ENCODE data around the gene RFX2.

The RFX2 gene

DNA sequence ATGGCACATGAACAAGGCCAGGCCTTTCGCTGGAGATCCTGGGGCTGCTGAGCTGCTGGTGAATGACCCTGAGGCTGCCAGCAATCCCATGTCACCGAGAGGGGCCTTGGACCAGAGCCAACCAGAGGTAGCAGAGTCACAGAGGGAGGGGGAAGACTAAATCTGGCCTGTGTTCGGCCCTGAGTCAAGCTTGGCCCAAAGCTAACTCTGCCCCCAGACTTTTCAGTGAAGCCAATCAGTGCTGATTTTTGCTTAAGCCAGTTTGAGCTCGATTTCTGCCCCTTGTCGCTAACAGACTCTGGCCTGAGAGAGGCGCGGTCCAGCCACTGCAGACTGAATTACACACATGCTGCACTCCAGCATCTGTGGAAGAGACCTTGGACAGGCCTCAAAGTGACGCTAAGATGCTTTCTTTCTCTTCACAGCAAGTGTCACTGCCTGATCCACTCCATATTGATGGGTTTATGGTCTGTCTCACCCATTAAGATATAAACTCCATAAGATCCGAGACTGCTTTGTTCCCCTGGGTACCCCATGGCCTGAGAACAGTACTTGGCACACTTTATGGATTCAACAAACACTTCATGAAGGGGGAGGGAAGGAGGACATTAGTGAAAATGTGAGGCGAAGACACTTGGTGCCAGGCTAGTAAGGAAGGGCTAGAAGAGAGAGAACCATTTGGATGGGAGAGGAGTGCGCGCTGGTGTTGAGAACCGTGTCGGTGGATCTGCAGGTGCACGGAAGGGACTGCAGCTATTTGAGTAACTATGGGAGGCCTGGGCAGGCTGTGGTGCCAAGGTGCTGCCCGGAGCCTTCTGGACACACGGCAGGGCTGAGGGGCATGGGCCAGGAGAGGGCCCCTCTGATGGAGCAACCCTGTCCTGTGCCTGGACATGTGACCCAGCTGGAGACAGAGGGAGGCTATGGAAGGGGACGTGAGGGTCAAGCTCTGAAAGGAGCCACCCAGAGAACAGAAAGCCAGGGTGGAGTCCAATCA lies 150.0 kb downstream of the RFX2 start:
- Histone ChIP-seq H3K9ac (ENCODE audit: low read length) (no peak overlapping the region), H3K4me1 (ENCODE audit: insufficient read depth, low read length) (peaks cover 70% of the 10 kb centered on the region), H3K9me3 (ENCODE audit: low read length) (no peaks in the 10 kb centered on the region), H3K27ac (ENCODE audit: low read depth, low read length) (peak overlapping the region; percentile 27), H3K4me3 (ENCODE audit: low read depth in 1 of 2, low read length in 2 of 2) (peak overlapping the region in 1 of 2 donors; percentile 20), H3K27me3 (ENCODE audit: control insufficient read depth in 1 of 2, insufficient read depth in 2 of 2, low read length in 2 of 2) (no peaks in the 10 kb centered on the region), H3K36me3 (ENCODE audit: insufficient read depth, low read length) (no peaks in the 10 kb centered on the region)

DNA sequence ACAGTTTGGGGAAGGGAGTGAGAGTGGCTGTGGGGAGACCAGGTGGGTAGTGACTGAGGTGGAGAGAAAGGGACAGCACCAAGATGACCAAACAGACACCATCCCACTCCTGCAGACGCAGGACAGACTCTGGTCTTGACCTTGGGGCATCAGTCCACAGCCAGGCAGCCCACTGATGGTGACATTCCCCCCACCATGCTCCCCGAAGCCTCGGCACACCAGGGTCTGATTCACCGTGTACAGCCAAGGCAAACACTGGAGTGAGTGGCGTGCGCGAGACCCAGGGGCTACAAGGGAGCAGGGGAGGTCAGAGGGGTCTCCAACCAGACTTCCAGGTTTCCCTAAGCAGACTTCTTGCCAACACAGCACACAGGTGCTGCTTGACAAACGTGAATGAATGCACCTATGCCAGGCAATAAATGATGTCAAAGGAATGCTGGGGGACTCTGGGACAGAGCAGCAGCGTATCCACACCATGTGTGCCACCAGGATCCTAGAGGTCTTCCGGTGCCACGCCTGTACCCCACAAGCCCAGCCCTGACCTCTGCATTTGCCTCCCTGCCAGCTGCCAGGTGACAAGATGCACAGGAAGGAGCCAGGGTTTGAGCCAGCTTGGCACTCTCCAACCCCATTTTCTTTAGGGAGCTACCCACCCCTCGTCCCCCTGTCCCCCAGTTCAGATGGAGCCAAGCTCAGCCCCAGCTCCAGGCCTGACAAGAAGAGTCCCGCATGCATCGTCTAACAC lies 150.9 kb downstream of the RFX2 start:
- Histone ChIP-seq H3K27ac (ENCODE audit: low read depth, low read length) (peak overlapping the region; percentile 27), H3K27me3 (ENCODE audit: control insufficient read depth in 1 of 2, insufficient read depth in 2 of 2, low read length in 2 of 2) (no peaks in the 10 kb centered on the region), H3K36me3 (ENCODE audit: insufficient read depth, low read length) (no peaks in the 10 kb centered on the region), H3K9me3 (ENCODE audit: low read length) (no peaks in the 10 kb centered on the region), H3K4me1 (ENCODE audit: insufficient read depth, low read length) (peaks cover 72% of the 10 kb centered on the region), H3K4me3 (ENCODE audit: low read depth in 1 of 2, low read length in 2 of 2) (no peak overlapping the region), H3K9ac (ENCODE audit: low read length) (no peak overlapping the region)

DNA sequence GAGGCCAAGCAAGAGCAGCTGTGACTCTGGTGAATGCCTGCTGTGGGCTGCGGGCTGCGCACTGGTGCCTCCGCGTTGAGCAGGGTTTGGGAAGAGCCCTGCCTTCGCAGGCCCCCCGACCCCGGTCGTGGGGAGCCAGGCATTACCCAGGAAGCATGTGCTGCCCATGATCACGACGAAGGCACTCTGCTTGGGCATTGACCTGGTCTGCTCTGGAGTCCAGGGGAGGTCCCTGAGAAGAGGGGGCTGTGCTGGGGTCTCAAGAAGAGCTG lies 151.5 kb downstream of the RFX2 start:
- H3K9ac ChIP-seq (ENCODE audit: low read length) = no peak overlapping the region
- no peaks in the 10 kb centered on the region for H3K27me3 ChIP-seq (ENCODE audit: control insufficient read depth in 1 of 2, insufficient read depth in 2 of 2, low read length in 2 of 2)
- H3K27ac ChIP-seq (ENCODE audit: low read depth, low read length) = no peak overlapping the region
- no peak overlapping the region for H3K4me3 ChIP-seq (ENCODE audit: low read depth in 1 of 2, low read length in 2 of 2)
- H3K9me3 ChIP-seq (ENCODE audit: low read length) = no peaks in the 10 kb centered on the region
- H3K36me3 ChIP-seq (ENCODE audit: insufficient read depth, low read length) = no peaks in the 10 kb centered on the region
- peaks cover 72% of the 10 kb centered on the region for H3K4me1 ChIP-seq (ENCODE audit: insufficient read depth, low read length)

DNA sequence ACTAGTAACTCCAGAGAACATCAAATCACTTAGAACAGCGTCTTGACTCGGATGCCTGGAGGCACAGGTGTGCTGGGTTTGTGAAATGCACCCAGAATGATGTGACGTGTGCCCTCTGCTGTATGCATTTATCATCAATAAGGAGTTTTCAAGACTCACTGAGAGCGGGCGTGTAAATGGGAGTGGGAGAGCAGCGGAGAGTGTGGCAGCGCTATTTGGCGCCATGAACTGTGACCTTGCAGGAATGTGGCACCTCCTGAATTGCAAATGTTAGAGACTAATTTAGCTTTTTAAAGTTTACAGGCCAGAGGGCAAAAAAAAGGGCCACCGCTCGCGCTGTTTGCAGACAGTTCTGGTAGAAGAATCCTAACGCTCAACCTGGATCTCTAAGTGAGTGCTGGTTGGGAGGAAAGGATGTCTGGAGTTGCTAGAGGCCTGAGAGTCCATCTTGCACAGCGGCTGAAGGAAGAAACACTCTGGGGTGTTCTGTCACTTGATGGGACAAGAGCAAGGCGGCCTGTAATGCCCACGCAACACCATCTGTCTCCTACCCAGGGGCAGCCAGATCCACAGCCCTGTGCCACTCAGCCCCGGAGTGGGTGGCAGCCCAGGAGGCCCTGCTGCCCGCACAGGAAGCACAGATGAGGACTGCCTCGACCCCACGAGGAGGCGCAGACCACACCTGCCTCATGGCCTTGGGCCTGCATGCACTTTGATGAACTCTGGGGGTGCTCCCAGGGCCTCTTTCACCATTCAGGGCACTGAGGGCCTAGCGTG lies 152.0 kb downstream of the RFX2 start:
- Histone ChIP-seq H3K9me3 (ENCODE audit: low read length) (no peaks in the 10 kb centered on the region), H3K4me1 (ENCODE audit: insufficient read depth, low read length) (peaks cover 73% of the 10 kb centered on the region), H3K27ac (ENCODE audit: low read depth, low read length) (no peak overlapping the region), H3K9ac (ENCODE audit: low read length) (no peak overlapping the region), H3K27me3 (ENCODE audit: control insufficient read depth in 1 of 2, insufficient read depth in 2 of 2, low read length in 2 of 2) (no peaks in the 10 kb centered on the region), H3K36me3 (ENCODE audit: insufficient read depth, low read length) (no peaks in the 10 kb centered on the region), H3K4me3 (ENCODE audit: low read depth in 1 of 2, low read length in 2 of 2) (no peak overlapping the region)

DNA sequence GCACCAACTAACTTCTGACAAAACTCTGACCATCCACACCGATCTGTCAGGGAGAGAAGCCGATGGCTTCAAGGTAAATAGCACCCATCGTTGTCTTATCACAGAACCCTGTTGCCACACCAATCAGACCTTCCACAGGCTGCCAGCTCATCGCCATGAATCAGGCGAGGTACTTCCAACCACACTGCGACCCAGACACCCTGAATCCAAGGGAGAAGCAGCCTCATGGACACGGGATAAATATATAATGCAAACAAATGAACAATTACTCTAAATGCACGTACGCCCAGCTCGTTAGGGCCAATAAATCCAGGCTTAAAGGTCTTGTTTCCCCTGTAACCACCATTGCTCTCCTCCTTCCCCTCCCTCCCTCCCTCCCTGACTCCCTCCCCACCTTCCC lies 153.1 kb downstream of the RFX2 start:
- Histone ChIP-seq H3K27ac (ENCODE audit: low read depth, low read length) (no peak overlapping the region), H3K9ac (ENCODE audit: low read length) (no peak overlapping the region), H3K4me1 (ENCODE audit: insufficient read depth, low read length) (peaks cover 73% of the 10 kb centered on the region), H3K9me3 (ENCODE audit: low read length) (no peaks in the 10 kb centered on the region), H3K27me3 (ENCODE audit: control insufficient read depth in 1 of 2, insufficient read depth in 2 of 2, low read length in 2 of 2) (no peaks in the 10 kb centered on the region), H3K4me3 (ENCODE audit: low read depth in 1 of 2, low read length in 2 of 2) (no peak overlapping the region), H3K36me3 (ENCODE audit: insufficient read depth, low read length) (no peaks in the 10 kb centered on the region)

DNA sequence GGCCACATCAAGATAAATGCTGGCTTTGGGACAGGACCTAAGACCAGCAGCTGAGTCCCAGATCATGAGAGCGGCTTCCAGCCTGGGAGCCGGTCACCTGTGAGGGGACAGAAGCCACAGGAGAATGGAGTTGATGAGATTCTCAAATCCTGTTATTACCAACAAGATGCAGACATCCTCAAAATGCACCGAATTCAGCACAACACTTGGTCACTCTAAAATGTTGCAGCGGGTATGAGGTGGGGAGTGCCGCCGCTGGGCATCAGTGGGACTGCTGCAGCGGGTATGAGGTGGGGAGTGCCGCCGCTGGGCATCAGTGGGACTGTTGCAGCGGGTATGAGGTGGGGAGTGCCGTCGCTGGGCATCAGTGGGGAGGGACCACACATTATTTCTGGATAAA lies 153.6 kb downstream of the RFX2 start:
- Histone ChIP-seq H3K4me1 (ENCODE audit: insufficient read depth, low read length) (peaks cover 73% of the 10 kb centered on the region), H3K36me3 (ENCODE audit: insufficient read depth, low read length) (no peaks in the 10 kb centered on the region), H3K27me3 (ENCODE audit: control insufficient read depth in 1 of 2, insufficient read depth in 2 of 2, low read length in 2 of 2) (no peaks in the 10 kb centered on the region), H3K9me3 (ENCODE audit: low read length) (no peaks in the 10 kb centered on the region), H3K9ac (ENCODE audit: low read length) (no peak overlapping the region), H3K4me3 (ENCODE audit: low read depth in 1 of 2, low read length in 2 of 2) (no peak overlapping the region), H3K27ac (ENCODE audit: low read depth, low read length) (no peak overlapping the region)

DNA sequence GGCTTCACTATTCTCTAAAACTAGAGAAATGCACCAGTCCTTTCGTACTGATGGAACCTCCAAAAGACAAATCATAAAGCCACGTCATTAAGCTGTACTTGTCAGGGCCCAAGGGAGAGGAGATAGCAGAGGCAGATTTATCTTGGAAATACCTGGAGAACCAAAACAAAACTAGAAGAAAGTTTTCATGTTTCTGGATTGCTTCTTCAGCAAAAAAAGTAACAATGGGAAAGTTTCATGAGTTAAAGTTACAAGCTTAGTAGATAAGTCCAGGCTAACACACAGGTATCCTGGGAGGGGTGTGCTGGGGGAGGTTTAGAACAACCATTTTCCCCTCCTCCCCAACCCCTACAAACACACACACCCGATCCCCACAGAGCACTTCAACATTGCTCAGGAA lies 154.0 kb downstream of the RFX2 start:
- Histone ChIP-seq H3K27ac (ENCODE audit: low read depth, low read length) (no peak overlapping the region), H3K36me3 (ENCODE audit: insufficient read depth, low read length) (no peaks in the 10 kb centered on the region), H3K9ac (ENCODE audit: low read length) (no peak overlapping the region), H3K4me3 (ENCODE audit: low read depth in 1 of 2, low read length in 2 of 2) (no peak overlapping the region), H3K9me3 (ENCODE audit: low read length) (no peaks in the 10 kb centered on the region), H3K4me1 (ENCODE audit: insufficient read depth, low read length) (peaks cover 74% of the 10 kb centered on the region), H3K27me3 (ENCODE audit: control insufficient read depth in 1 of 2, insufficient read depth in 2 of 2, low read length in 2 of 2) (no peaks in the 10 kb centered on the region)

DNA sequence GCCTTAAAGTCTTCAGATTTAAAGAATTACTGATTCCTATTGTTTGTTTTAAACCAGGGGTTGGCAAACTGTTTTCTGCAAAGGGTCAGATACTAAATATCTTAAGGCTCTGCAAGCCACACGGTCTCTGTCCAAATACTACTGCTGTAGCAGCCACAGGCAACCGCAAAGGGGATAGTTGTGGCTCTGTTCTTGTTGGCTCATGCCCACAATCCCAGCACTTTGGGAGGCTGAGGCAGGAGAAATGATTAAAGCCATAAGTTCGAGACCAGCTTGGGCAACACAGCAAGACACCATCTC lies 154.7 kb downstream of the RFX2 start:
- no peaks in the 10 kb centered on the region for H3K36me3 ChIP-seq (ENCODE audit: insufficient read depth, low read length)
- H3K9ac ChIP-seq (ENCODE audit: low read length) = no peak overlapping the region
- H3K4me3 ChIP-seq (ENCODE audit: low read depth in 1 of 2, low read length in 2 of 2) = no peak overlapping the region
- no peaks in the 10 kb centered on the region for H3K27me3 ChIP-seq (ENCODE audit: control insufficient read depth in 1 of 2, insufficient read depth in 2 of 2, low read length in 2 of 2)
- H3K9me3 ChIP-seq (ENCODE audit: low read length) = no peaks in the 10 kb centered on the region
- peak overlapping the region; percentile 94 for H3K27ac ChIP-seq (ENCODE audit: low read depth, low read length)
- peaks cover 76% of the 10 kb centered on the region for H3K4me1 ChIP-seq (ENCODE audit: insufficient read depth, low read length)

DNA sequence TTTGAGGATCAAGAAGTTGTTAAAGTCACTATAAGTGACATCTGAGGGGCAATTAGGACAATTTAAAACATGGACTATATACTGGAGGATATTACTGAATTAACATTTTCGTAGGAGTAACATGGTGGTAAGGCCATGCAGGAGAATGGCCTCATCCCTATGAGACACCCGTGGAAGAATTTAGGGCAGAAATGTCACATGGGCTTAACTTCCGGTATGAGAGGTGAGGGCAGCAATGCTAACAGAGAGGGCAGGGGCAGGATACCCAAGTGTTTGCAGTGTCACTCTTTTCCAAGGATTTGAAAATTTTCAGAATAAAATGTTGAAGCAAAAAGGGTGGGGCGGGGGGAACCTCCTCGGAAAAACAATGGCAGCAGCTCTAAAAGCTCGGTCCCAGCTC lies 156.0 kb downstream of the RFX2 start:
- H3K36me3 ChIP-seq (ENCODE audit: insufficient read depth, low read length) = no peaks in the 10 kb centered on the region
- H3K9me3 ChIP-seq (ENCODE audit: low read length) = no peaks in the 10 kb centered on the region
- H3K4me1 ChIP-seq (ENCODE audit: insufficient read depth, low read length) = peaks cover 76% of the 10 kb centered on the region
- H3K4me3 ChIP-seq (ENCODE audit: low read depth in 1 of 2, low read length in 2 of 2) = peak overlapping the region in 1 of 2 donors; percentile 30
- H3K27me3 ChIP-seq (ENCODE audit: control insufficient read depth in 1 of 2, insufficient read depth in 2 of 2, low read length in 2 of 2) = no peaks in the 10 kb centered on the region
- H3K9ac ChIP-seq (ENCODE audit: low read length) = peak overlapping the region; percentile 6
- H3K27ac ChIP-seq (ENCODE audit: low read depth, low read length) = peak overlapping the region; percentile 94

DNA sequence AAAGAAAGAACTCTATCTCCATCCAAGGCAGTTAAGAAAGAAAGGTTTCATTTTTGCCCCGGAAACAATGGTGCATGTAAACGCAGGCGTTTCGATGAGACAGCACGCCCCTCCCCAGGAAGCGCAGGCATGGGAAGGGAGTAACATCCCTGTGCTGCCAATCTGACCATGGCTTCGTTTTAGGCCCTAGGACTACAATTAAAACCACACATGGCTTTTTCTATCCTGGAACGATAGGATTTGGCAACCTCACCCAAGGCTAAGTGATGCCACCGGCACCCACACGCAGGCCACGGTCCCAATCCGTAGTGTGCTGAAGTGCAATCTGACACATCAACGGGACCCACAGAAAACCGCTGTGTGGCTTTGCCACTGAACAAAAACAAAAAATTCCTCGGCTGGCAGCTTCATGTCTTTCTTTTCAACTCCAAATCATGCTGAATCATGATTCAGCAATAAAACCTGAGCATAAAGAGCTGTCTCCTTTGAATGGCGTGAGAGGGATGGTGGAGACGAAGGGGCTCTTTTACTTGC lies 156.6 kb downstream of the RFX2 start:
- no peaks in the 10 kb centered on the region for H3K36me3 ChIP-seq (ENCODE audit: insufficient read depth, low read length)
- H3K4me1 ChIP-seq (ENCODE audit: insufficient read depth, low read length) = peaks cover 77% of the 10 kb centered on the region
- no peaks in the 10 kb centered on the region for H3K9me3 ChIP-seq (ENCODE audit: low read length)
- peak overlapping the region; percentile 6 for H3K9ac ChIP-seq (ENCODE audit: low read length)
- peak overlapping the region in 1 of 2 donors; percentile 30 for H3K4me3 ChIP-seq (ENCODE audit: low read depth in 1 of 2, low read length in 2 of 2)
- no peaks in the 10 kb centered on the region for H3K27me3 ChIP-seq (ENCODE audit: control insufficient read depth in 1 of 2, insufficient read depth in 2 of 2, low read length in 2 of 2)
- peak overlapping the region; percentile 94 for H3K27ac ChIP-seq (ENCODE audit: low read depth, low read length)

DNA sequence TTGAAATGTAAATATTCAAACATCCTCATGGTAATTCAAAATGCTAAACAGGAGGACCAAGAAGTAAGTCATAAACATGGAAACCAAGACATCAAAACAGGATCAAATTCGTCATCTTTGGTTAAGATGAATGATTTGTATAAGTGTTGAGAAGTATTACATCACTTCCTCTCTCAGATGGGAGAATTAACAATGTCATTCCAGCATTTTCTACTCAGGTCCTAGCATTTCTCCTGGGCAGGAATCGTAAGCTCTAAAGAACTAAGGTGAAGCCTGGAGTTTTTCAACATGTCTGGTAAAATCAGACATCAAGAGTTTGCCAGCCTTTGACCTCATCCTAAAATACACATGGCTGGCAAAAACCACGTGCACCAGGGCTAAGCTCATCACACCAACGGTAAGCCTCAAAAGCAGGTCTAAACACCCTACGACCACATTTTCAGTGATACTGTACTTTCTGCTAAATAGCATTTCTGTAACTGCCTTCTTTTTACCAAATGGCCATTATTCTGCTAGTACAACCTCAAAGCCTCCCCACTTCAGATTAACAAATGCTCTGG lies 157.2 kb downstream of the RFX2 start:
- Histone ChIP-seq H3K4me3 (ENCODE audit: low read depth in 1 of 2, low read length in 2 of 2) (no peak overlapping the region), H3K27me3 (ENCODE audit: control insufficient read depth in 1 of 2, insufficient read depth in 2 of 2, low read length in 2 of 2) (no peaks in the 10 kb centered on the region), H3K4me1 (ENCODE audit: insufficient read depth, low read length) (peaks cover 84% of the 10 kb centered on the region), H3K36me3 (ENCODE audit: insufficient read depth, low read length) (no peaks in the 10 kb centered on the region), H3K27ac (ENCODE audit: low read depth, low read length) (peak overlapping the region; percentile 94), H3K9me3 (ENCODE audit: low read length) (no peaks in the 10 kb centered on the region), H3K9ac (ENCODE audit: low read length) (peak overlapping the region; percentile 6)

Data from muscle layer of colon (tissue), 2 donors.